Keratinocyte (primary cell): ENCODE results near the gene MICAL3.

Experiments used
- CTCF ChIP-seq, 3 experiments: IDR thresholded peaks in 1 of 3; conservative IDR thresholded peaks in 1 of 3; optimal IDR thresholded peaks in 1 of 3; 2 replicates in 2 of 3; 3 replicates in 1 of 3; pipeline versions ENCODE3 to v1.5.1; 2011; ENCODE audit warnings: low read length in 3 of 3, mild to moderate bottlenecking in 3 of 3, moderate library complexity in 2 of 3, control low read depth in 1 of 3, inconsistent platforms in 1 of 3; ENCODE audit not compliant: insufficient read depth in 2 of 3; ENCODE audit errors: extremely low read depth in 1 of 3
- EZH2 ChIP-seq: IDR thresholded peaks from one replicate; pipeline ENCODE4 v1.6.1; 2012; ENCODE audit warnings: inconsistent platforms, mild to moderate bottlenecking, low read length, moderate library complexity

GRCh38 chr22:17917490-17917983, 106.8 kb downstream of the MICAL3 start:
- TF ChIP-seq CTCF (optimal IDR thresholded peaks at IDR 0.05 in 1 of 3, IDR thresholded peaks at IDR 0.05 in 1 of 3, conservative IDR thresholded peaks at IDR 0.05 in 1 of 3; ENCODE audit: extremely low read depth in 1 of 3, insufficient read depth in 2 of 3, low read length in 3 of 3) (no peak), EZH2 (no peak)
